ENCODE measurements around the gene COX6B2. TPM values are rescaled to one million over a fixed set of nuclear protein-coding genes. Genes with fewer than 3 reads are reported as not detected.

The COX6B2 gene
- total RNA-seq, 1 donor from 2014 or later = not detected

- DNase-seq (ENCODE audit: low spot score) = no peak
- H3K4me3 Mint-ChIP-seq (ENCODE audit: unreplicated experiment) = no peak overlapping the region
- TF ChIP-seq CTCF (IDR thresholded peaks at IDR 0.05; ENCODE audit: unreplicated experiment) = no peak
- peaks cover 35% of the 10 kb centered on the region for H3K27me3 Mint-ChIP-seq (ENCODE audit: unreplicated experiment)
- H3K9me3 Mint-ChIP-seq (ENCODE audit: unreplicated experiment) = no peaks in the 10 kb centered on the region
- H3K36me3 Mint-ChIP-seq (ENCODE audit: low read depth, unreplicated experiment) = peaks cover 3% of the 10 kb centered on the region
- peaks cover 9% of the 10 kb centered on the region for H3K4me1 Mint-ChIP-seq (ENCODE audit: unreplicated experiment)
- H3K27ac Mint-ChIP-seq (ENCODE audit: unreplicated experiment) = no peak overlapping the region
These were observed 1.1 kb downstream of the COX6B2 start for GRCh38 chr19:55353356-55353802.

- no peak for TF ChIP-seq CTCF (IDR thresholded peaks at IDR 0.05; ENCODE audit: unreplicated experiment)
- Mint-ChIP-seq H3K27ac (ENCODE audit: unreplicated experiment) (no peak overlapping the region), H3K36me3 (ENCODE audit: low read depth, unreplicated experiment) (no peaks in the 10 kb centered on the region), H3K4me1 (ENCODE audit: unreplicated experiment) (peaks cover 9% of the 10 kb centered on the region), H3K27me3 (ENCODE audit: unreplicated experiment) (peaks cover 38% of the 10 kb centered on the region), H3K4me3 (ENCODE audit: unreplicated experiment) (no peak overlapping the region), H3K9me3 (ENCODE audit: unreplicated experiment) (no peaks in the 10 kb centered on the region)
- DNase-seq (ENCODE audit: low spot score) = no peak
These were observed 1.9 kb downstream of the COX6B2 start for GRCh38 chr19:55352549-55353145.

GRCh38 chr19:55352040-55352439 is 2.5 kb downstream of the COX6B2 start:
- Mint-ChIP-seq H3K9me3 (ENCODE audit: unreplicated experiment) (no peaks in the 10 kb centered on the region), H3K4me1 (ENCODE audit: unreplicated experiment) (peaks cover 9% of the 10 kb centered on the region), H3K27ac (ENCODE audit: unreplicated experiment) (no peak overlapping the region), H3K4me3 (ENCODE audit: unreplicated experiment) (no peak overlapping the region), H3K27me3 (ENCODE audit: unreplicated experiment) (peaks cover 33% of the 10 kb centered on the region), H3K36me3 (ENCODE audit: low read depth, unreplicated experiment) (no peaks in the 10 kb centered on the region)
- no peak for TF ChIP-seq CTCF (IDR thresholded peaks at IDR 0.05; ENCODE audit: unreplicated experiment)
- no peak for DNase-seq (ENCODE audit: low spot score)

- Mint-ChIP-seq H3K9me3 (ENCODE audit: unreplicated experiment) (no peaks in the 10 kb centered on the region), H3K27ac (ENCODE audit: unreplicated experiment) (no peak overlapping the region), H3K27me3 (ENCODE audit: unreplicated experiment) (peaks cover 30% of the 10 kb centered on the region), H3K4me3 (ENCODE audit: unreplicated experiment) (peak overlapping the region; percentile 51), H3K36me3 (ENCODE audit: low read depth, unreplicated experiment) (no peaks in the 10 kb centered on the region), H3K4me1 (ENCODE audit: unreplicated experiment) (peaks cover 9% of the 10 kb centered on the region)
- DNase-seq (ENCODE audit: low spot score) = no peak
- no peak for TF ChIP-seq CTCF (IDR thresholded peaks at IDR 0.05; ENCODE audit: unreplicated experiment)
These were observed 3.8 kb downstream of the COX6B2 start for GRCh38 chr19:55350620-55351315.
